CD4-positive, alpha-beta T cell (primary cell): Measurements from ENCODE around the gene IP6K3. TPM values are rescaled to one million over a fixed set of nuclear protein-coding genes. Genes with fewer than 3 reads are reported as not detected.

Experiments used
- ATAC-seq: fragments of 200-7000 bp; cut with Tn5 transposase; one replicate; pipeline ENCODE4 v1.10.0; 2022; ENCODE audit warnings: mild to moderate bottlenecking; ENCODE audit not compliant: poor library complexity
- CTCF ChIA-PET: fragments of 350-600 bp; sonication (Branson Sonifier 250); formaldehyde crosslinking; loops from one replicate; lab custom pipeline; 2021; ENCODE audit warnings: antibody characterized with exemption, inconsistent platforms; lab: Charles Lee
- POLR2A ChIA-PET: fragments of 350-600 bp; sonication (Branson Sonifier 250); formaldehyde crosslinking; loops from one replicate; lab custom pipeline; 2021; ENCODE audit warnings: antibody characterized with exemption, inconsistent platforms; lab: Charles Lee
- DNase-seq, 14 experiments: peaks; one replicate each; pipeline ENCODE4 v3.0.0-alpha.2; 2013 to 2020; ENCODE audit warnings: mixed read lengths in 2 of 14
- H3K27ac ChIP-seq, 2 donors: one replicate each; pipeline versions ENCODE4 v1.5.1 to v1.7.0; 2013; ENCODE audit warnings: low read length in 2 of 2, low read depth in 1 of 2, mild to moderate bottlenecking in 1 of 2
- H3K27me3 ChIP-seq, 2 experiments: 1 replicate in 1 of 2; 2 replicates in 1 of 2; pipeline versions ENCODE4 v1.6.1 to v1.7.0; 2013; ENCODE audit warnings: low read length in 2 of 2, control low read depth in 1 of 2, mild to moderate bottlenecking in 1 of 2, moderate library complexity in 1 of 2; ENCODE audit not compliant: insufficient read depth in 2 of 2, control insufficient read depth in 1 of 2
- H3K36me3 ChIP-seq: one replicate; pipeline ENCODE4 v1.6.1; 2013; ENCODE audit warnings: low read length, control low read depth; ENCODE audit not compliant: insufficient read depth
- H3K4me1 ChIP-seq: one replicate; pipeline ENCODE4 v1.6.1; 2013; ENCODE audit warnings: low read length, control low read depth; ENCODE audit not compliant: insufficient read depth
- H3K4me3 ChIP-seq: one replicate; pipeline ENCODE4 v1.5.1; 2013; ENCODE audit warnings: mild to moderate bottlenecking, low read length, moderate library complexity
- H3K9me3 ChIP-seq, 2 experiments: 1 replicate in 1 of 2; 2 replicates in 1 of 2; pipeline versions ENCODE4 v1.6.1 to v1.7.0; 2013; ENCODE audit warnings: low read length in 2 of 2, mild to moderate bottlenecking in 2 of 2, control low read depth in 1 of 2, moderate library complexity in 1 of 2; ENCODE audit not compliant: control insufficient read depth in 1 of 2, insufficient read depth in 1 of 2
- H3K27ac Mint-ChIP-seq: one replicate; pipeline ENCODE4 v1.8.0; 2020; ENCODE audit warnings: mixed read lengths
- H3K27me3 Mint-ChIP-seq: one replicate; pipeline ENCODE4 v1.8.0; 2021; ENCODE audit warnings: mixed read lengths
- H3K36me3 Mint-ChIP-seq: one replicate; pipeline ENCODE4 v1.8.0; 2021; ENCODE audit warnings: low read depth, mixed read lengths
- H3K4me1 Mint-ChIP-seq: one replicate; pipeline ENCODE4 v1.8.0; 2021; ENCODE audit warnings: low read depth, mixed read lengths
- H3K4me3 Mint-ChIP-seq: one replicate; pipeline ENCODE4 v1.8.0; 2020; ENCODE audit warnings: mild to moderate bottlenecking, mixed read lengths
- H3K9me3 Mint-ChIP-seq: one replicate; pipeline ENCODE4 v1.8.0; 2020; ENCODE audit warnings: mixed read lengths
- CTCF ChIP-seq: fragments of 200-600 bp; IDR thresholded peaks from one replicate; pipeline ENCODE4 v1.8.0; 2022; ENCODE audit warnings: antibody characterized with exemption, mild to moderate bottlenecking
- intact Hi-C, 2 experiments: fragments of 100-400 bp; cut with DNase I in 1 of 2; cut with micrococcal nuclease in 1 of 2; formaldehyde crosslinking; loops; one replicate each; pipeline versions ENCODE4 v1.15.1 to v1.9.0; 2023 to 2025; cut with DNase I, micrococcal nuclease
- total RNA-seq, 174 experiments: library from RNA in 2 of 174; stranded (reverse) in 2 of 174; gene quantifications; one replicate each; pipeline ENCODE4 v1.2.3 and lab custom pipeline; 2021 to 2026

The IP6K3 gene
- total RNA-seq, 2 experiments from 2014 or later, result not detected

- peaks cover 17% of the 10 kb centered on the region for H3K4me1 ChIP-seq
- no peaks in the 10 kb centered on the region for H3K36me3 Mint-ChIP-seq
- CTCF ChIA-PET, result interaction anchor here (0.6 kb wide), 1 partner anchor 264 kb away, joined by 3 read pairs; no protein-coding TSS in a partner anchor
- DNase-seq, result no peak
- no peaks in the 10 kb centered on the region for H3K36me3 ChIP-seq
- no peaks in the 10 kb centered on the region for H3K9me3 ChIP-seq
- POLR2A ChIA-PET, result no interaction called here
- no peak overlapping the region for H3K4me3 Mint-ChIP-seq
- H3K9me3 Mint-ChIP-seq, result no peaks in the 10 kb centered on the region
- H3K4me1 Mint-ChIP-seq, result peaks cover 20% of the 10 kb centered on the region
- intact Hi-C loops, result no loop called here
- no peaks in the 10 kb centered on the region for H3K27me3 Mint-ChIP-seq
- H3K4me3 ChIP-seq, result no peak overlapping the region
- no peak overlapping the region for H3K27ac Mint-ChIP-seq
- no peak overlapping the region for H3K27ac ChIP-seq
- ATAC-seq, result no peak
- no peak for TF ChIP-seq CTCF
- H3K27me3 ChIP-seq, result no peaks in the 10 kb centered on the region
These were observed 18.3 kb downstream of the IP6K3 start for GRCh38 chr6:33728438-33728837.

GRCh38 chr6:33727932-33728331 lies 18.8 kb downstream of the IP6K3 start:
- H3K4me3 Mint-ChIP-seq, result no peak overlapping the region
- Histone ChIP-seq H3K27me3 (no peaks in the 10 kb centered on the region), H3K36me3 (no peaks in the 10 kb centered on the region), H3K4me3 (no peak overlapping the region), H3K27ac (no peak overlapping the region), H3K4me1 (peaks cover 17% of the 10 kb centered on the region), H3K9me3 (no peaks in the 10 kb centered on the region)
- ATAC-seq (no peak), DNase-seq (no peak)
- no peak for TF ChIP-seq CTCF
- intact Hi-C loops, result no loop called here
- ChIA-PET POLR2A (no interaction called here), CTCF (no interaction called here)
- H3K36me3 Mint-ChIP-seq, result no peaks in the 10 kb centered on the region
- H3K27me3 Mint-ChIP-seq, result no peaks in the 10 kb centered on the region
- H3K9me3 Mint-ChIP-seq, result no peaks in the 10 kb centered on the region
- peaks cover 25% of the 10 kb centered on the region for H3K4me1 Mint-ChIP-seq
- no peak overlapping the region for H3K27ac Mint-ChIP-seq

GRCh38 chr6:33727126-33727525 lies 19.6 kb downstream of the IP6K3 start:
- peaks cover 27% of the 10 kb centered on the region for H3K4me1 Mint-ChIP-seq
- Histone ChIP-seq H3K27me3 (no peaks in the 10 kb centered on the region), H3K4me3 (no peak overlapping the region), H3K36me3 (no peaks in the 10 kb centered on the region), H3K27ac (no peak overlapping the region), H3K9me3 (no peaks in the 10 kb centered on the region), H3K4me1 (peaks cover 17% of the 10 kb centered on the region)
- ATAC-seq (no peak), DNase-seq (no peak)
- no peak overlapping the region for H3K4me3 Mint-ChIP-seq
- ChIA-PET CTCF (no interaction called here), POLR2A (no interaction called here)
- H3K27ac Mint-ChIP-seq, result no peak overlapping the region
- H3K36me3 Mint-ChIP-seq, result no peaks in the 10 kb centered on the region
- H3K27me3 Mint-ChIP-seq, result no peaks in the 10 kb centered on the region
- intact Hi-C loops, result no loop called here
- no peak for TF ChIP-seq CTCF
- no peaks in the 10 kb centered on the region for H3K9me3 Mint-ChIP-seq
